Effector memory CD4-positive, alpha-beta T cell (primary cell): ENCODE measurements around the gene RAC2.
A peak's percentile ranks its signal among the peaks of the same experiment; 100 is the strongest.

ENCODE experiments used
- DNase-seq, 3 donors: peaks; one replicate each; pipeline ENCODE4 v3.0.0-alpha.2; 2020
- H3K27ac ChIP-seq: 2 replicates; pipeline ENCODE4 v1.7.0; 2013; ENCODE audit warnings: mild to moderate bottlenecking, low read length, moderate library complexity; ENCODE audit not compliant: insufficient read depth, poor library complexity, severe bottlenecking
- H3K27me3 ChIP-seq: replicated peaks from 2 replicates; pipeline ENCODE4 v1.7.0; 2013; ENCODE audit warnings: mild to moderate bottlenecking, low read length; ENCODE audit not compliant: insufficient read depth, control insufficient read depth, poor library complexity, severe bottlenecking
- H3K36me3 ChIP-seq: 2 replicates; pipeline ENCODE4 v1.7.0; 2013; ENCODE audit warnings: mild to moderate bottlenecking, low read length, moderate library complexity; ENCODE audit not compliant: control insufficient read depth, insufficient read depth
- H3K4me1 ChIP-seq: 2 replicates; pipeline ENCODE4 v1.7.0; 2013; ENCODE audit warnings: low read length, mild to moderate bottlenecking; ENCODE audit not compliant: control insufficient read depth, insufficient read depth, poor library complexity, severe bottlenecking
- H3K4me3 ChIP-seq: 2 replicates; pipeline ENCODE4 v1.7.0; 2013; ENCODE audit warnings: low read length, low read depth, mild to moderate bottlenecking; ENCODE audit not compliant: insufficient read depth, poor library complexity, severe bottlenecking
- H3K9me3 ChIP-seq: 2 replicates; pipeline ENCODE4 v1.7.0; 2013; ENCODE audit warnings: mild to moderate bottlenecking, low read length, moderate library complexity; ENCODE audit not compliant: control insufficient read depth

The RAC2 gene

DNA sequence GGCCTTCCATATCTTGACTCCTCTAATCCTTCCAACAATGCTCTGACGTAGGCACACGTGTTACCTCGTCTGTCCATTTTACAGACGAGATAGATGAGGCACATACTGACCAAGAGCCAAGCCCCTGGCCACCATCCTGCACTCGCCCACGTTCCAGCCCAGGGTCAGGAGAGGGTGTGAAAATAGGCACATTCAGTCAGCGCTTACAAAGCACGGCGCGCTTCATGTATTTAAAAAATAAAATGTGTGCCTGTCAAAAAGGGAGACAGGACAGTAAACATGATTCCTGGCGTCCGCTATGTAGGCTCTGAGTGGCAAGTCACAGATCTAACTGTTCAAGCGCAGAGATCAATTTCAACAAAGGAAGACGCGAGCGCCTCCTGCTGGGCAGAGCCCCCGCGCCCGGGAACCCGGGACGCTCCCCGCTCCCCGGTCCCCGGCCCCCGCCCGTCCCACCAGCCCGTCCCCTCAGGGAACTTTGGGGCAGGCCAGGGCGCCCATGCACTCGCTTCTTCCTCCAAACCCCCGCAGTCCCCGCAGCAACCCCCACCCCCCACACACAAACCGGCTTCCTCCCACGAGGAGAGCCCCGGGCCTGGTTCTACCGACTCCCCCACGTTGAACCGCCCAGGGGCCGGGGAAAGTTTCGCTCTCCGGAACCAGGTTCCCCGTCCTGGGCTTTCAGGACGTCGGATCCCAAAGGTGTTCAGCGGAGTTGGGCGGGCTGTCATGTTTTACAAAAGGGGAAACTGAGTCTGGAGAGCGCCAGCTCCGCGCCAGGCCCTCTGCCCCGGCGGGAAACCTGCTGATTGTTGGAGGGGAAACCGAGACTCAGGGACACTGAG, 45.6 kb downstream of the RAC2 start:
- Histone ChIP-seq H3K36me3 (no peaks in the 10 kb centered on the region), H3K27me3 (no peaks in the 10 kb centered on the region), H3K4me3 (peak overlapping the region; percentile 59), H3K27ac (peak overlapping the region; percentile 91), H3K4me1 (peaks cover 22% of the 10 kb centered on the region), H3K9me3 (no peaks in the 10 kb centered on the region)
- DNase-seq = peak; percentile 74 to 79 (median 76)

DNA sequence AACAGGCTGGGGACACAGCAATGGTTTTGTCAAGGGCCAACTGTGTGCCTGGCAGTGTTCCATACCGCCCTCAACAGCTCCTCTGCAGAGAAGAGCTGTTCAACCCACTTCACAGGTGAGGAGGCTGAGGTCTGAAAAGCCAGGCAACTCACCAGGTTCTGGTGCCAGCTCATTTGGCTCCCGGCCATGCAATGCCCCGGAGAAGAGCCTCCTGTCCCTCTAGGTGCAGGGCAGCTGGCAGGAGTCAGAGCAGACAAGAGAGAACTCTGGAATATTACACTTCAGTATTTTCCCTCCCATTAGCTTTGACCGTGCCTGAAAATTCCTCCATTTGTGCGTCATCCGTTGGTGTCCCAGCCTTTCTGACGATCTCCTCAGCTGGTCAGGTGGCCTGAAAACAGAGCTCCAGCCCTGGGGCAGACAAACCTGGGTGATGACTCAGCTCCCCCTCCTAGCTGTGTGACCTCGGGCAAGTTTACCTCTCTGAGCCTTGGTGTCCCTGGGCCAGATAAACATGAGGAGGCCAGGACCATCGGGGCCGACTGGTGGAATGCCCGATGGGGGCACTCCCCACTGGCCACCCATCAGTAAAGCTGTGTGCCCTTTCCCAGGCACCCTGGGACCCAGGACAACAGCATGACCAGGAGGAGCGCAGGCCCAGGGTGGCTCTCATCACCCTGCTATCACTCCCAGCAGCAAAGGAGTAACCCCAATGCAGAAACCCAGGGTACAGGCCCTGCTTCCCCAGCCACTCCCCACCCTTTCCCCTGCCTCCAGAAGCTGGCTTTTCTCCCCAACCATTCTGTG, 46.4 kb downstream of the RAC2 start:
- peaks cover 22% of the 10 kb centered on the region for H3K4me1 ChIP-seq
- H3K4me3 ChIP-seq = peak overlapping the region; percentile 59
- H3K36me3 ChIP-seq = no peaks in the 10 kb centered on the region
- H3K27me3 ChIP-seq = no peaks in the 10 kb centered on the region
- no peaks in the 10 kb centered on the region for H3K9me3 ChIP-seq
- DNase-seq = no peak
- H3K27ac ChIP-seq = peak overlapping the region; percentile 91

DNA sequence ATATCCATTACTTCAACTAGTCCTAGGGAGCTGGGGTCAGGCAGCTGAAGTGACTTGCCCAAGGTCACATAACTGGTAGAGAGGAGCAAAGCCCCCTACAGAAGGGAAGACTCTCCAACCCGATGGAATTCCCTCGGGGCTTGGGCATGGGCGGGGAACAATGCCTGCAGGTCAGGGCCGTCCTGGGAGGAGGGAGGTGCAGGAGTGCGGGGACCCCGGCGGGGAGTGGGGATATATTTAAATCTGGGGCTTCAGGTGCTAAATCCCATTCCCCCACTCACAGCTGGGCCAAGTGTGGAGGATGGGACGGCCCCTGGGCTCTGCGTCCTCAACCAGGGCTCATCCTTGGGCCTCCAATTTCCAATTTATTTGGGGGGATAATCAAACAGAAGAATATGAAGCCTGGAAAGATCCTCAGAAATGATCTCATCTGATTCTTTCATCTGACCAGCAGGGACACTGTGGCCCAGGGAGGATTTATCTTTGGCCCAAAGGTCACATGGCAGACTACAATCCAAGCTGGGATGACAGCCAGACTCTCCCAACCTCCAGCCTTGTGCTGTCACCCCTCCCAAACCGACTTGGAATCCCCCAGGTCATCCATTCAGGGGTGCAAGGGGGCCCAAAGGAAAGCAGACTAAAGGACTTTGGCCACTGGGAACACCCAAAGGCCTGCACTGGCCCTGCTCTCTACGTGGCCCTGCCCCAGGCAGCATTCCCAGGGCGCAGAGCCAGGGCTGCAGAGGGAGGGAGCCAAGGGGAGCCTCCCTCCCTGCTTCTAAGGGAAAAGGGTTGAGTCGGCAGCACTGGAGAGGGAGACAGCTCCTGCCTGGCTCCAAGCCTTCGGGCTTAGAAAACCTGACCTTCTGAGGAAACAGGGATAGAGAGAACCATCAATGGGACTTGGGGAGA, 47.3 kb downstream of the RAC2 start:
- Histone ChIP-seq H3K4me1 (peaks cover 22% of the 10 kb centered on the region), H3K4me3 (no peak overlapping the region), H3K27ac (no peak overlapping the region), H3K36me3 (no peaks in the 10 kb centered on the region), H3K9me3 (no peaks in the 10 kb centered on the region), H3K27me3 (no peaks in the 10 kb centered on the region)
- no peak for DNase-seq

DNA sequence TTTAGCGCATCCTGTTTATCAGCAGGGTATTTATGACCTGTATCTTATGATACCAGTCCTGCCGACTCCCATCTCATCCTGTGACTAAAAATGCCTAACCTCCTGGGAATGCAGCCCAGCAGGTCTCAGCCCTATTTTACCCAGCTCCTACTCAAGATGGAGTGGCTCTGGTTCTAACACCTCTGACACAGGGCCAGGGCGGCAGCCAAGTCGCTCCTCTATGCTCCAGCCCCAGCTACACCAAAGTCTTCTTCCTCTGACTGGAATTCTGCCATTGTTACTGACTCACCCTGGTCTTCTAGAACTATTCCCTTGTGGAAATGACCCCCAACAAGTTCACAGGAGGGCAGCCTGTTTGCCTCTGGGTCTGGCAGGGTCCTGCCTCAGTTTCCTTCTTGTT, 48.1 kb downstream of the RAC2 start:
- peaks cover 22% of the 10 kb centered on the region for H3K4me1 ChIP-seq
- no peak overlapping the region for H3K27ac ChIP-seq
- H3K27me3 ChIP-seq = no peaks in the 10 kb centered on the region
- DNase-seq = no peak
- H3K9me3 ChIP-seq = no peaks in the 10 kb centered on the region
- no peak overlapping the region for H3K4me3 ChIP-seq
- no peaks in the 10 kb centered on the region for H3K36me3 ChIP-seq

DNA sequence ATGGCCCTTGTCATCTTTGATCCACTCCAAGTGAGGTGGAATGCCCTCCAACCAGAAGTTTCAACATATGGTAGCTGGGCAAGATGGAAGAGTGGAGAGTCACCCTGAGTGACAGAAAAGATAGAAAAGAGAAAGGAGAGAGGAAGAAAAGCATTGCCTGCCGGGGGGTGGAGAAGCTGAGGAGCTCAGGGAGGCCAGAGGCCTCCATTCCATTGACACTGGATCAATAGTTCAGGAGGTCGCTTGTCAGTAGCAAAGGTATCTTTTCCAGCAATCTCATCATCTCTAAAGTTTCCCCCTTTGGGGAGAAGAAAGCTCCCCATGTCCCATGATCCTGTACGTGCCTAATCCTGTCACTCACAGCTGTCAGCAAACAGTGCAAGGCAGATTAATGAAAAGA, 49.3 kb downstream of the RAC2 start:
- no peaks in the 10 kb centered on the region for H3K9me3 ChIP-seq
- no peak for DNase-seq
- H3K4me3 ChIP-seq = no peak overlapping the region
- no peaks in the 10 kb centered on the region for H3K27me3 ChIP-seq
- H3K36me3 ChIP-seq = no peaks in the 10 kb centered on the region
- H3K4me1 ChIP-seq = peaks cover 18% of the 10 kb centered on the region
- H3K27ac ChIP-seq = no peak overlapping the region

DNA sequence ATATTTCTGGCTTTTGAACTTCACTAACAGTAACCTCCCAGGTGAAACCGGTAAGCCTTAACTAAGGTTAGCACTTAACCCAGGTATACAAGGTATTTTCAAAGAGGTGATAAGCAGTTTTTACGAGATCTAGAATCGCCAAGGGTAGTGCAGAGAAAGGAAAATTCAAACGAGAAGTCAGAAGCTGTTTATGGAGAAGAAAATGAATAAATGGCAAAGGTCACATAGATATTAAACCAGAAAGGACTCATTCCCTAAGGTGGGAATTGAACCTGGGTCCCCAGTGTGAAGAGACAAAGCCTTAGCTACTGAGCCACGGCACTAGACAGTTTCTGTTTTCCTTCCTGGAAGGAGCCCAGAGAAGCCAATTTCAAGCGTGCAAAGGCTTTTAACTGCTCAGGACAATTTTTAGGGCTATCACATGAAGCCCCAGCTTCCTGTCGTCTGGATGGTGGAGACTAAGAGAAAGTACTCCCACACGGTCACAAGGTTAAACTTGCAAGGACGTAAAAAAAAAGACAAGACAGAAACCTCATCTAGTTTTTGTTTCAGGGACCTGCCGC, 50.4 kb downstream of the RAC2 start:
- Histone ChIP-seq H3K27me3 (no peaks in the 10 kb centered on the region), H3K4me3 (no peak overlapping the region), H3K36me3 (no peaks in the 10 kb centered on the region), H3K4me1 (peaks cover 8% of the 10 kb centered on the region), H3K9me3 (no peaks in the 10 kb centered on the region), H3K27ac (peak overlapping the region; percentile 42)
- DNase-seq = peak in 1 of 3 donors; percentile 16

DNA sequence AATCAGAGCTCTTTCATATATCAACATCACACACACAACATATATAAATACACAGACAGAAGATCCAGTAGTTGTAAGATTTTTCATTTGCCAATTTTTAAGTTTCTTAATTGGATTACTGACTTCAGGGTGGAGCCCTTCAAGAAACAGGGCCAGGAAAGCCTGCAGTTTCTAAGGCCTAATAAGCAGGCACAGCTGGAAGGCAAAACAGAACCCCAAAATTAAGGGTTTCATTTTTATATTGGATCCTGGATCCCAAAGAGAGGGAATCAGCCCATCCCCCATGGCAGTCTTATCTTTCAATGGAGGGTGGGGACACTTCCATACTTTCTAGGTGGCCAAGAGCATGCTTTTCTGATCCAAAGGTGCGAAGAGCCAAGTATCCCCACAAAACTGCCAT, 51.3 kb downstream of the RAC2 start:
- Histone ChIP-seq H3K4me1 (no peaks in the 10 kb centered on the region), H3K36me3 (no peaks in the 10 kb centered on the region), H3K9me3 (no peaks in the 10 kb centered on the region), H3K27me3 (no peaks in the 10 kb centered on the region), H3K4me3 (no peak overlapping the region), H3K27ac (no peak overlapping the region)
- no peak for DNase-seq

DNA sequence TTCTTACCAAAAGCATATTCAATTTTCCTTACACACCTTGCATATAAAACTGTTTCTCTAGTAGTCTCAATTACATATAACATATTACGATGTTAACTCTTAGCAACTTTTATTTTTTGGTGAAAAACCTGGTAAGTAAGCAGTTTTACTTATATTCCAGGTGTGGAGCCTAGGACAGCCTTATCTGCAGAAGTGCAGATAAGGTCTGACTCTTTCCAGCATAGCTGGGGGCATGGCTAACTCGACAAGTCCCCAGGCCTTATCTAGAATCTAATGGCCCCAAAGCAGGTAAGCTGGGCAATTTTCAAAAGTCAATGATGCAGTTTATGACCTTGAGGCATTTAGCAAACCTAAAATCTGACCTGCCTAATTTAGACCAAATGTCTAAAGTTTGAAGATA, 51.9 kb downstream of the RAC2 start:
- Histone ChIP-seq H3K27ac (no peak overlapping the region), H3K27me3 (no peaks in the 10 kb centered on the region), H3K4me3 (no peak overlapping the region), H3K36me3 (no peaks in the 10 kb centered on the region), H3K9me3 (no peaks in the 10 kb centered on the region), H3K4me1 (peaks cover 3% of the 10 kb centered on the region)
- DNase-seq = no peak

DNA sequence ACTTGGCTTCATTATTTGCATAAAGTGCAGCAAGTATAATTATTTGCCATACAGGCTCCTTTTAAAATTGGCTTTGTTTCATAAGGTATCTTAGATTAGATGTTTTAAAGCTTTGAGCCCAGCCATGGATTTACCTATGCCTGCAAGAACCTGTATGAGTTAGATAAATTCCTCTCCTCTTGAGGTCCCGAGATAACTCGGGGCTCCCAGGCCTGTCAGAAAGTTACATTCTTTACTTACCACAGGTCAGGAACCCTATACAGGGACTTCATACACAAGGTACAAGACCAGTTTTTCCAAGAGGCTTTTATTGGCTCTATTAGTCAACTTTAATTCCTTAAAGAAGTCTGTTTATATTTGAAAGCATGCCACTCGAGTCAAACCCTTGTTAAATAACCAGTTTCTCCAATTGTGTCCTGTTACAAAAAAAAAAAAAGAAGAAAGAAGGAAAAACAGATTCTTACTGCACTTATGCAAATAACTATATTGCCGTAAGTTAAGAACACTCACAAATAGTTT, 53.7 kb downstream of the RAC2 start:
- H3K27ac ChIP-seq = no peak overlapping the region
- no peaks in the 10 kb centered on the region for H3K36me3 ChIP-seq
- H3K27me3 ChIP-seq = no peaks in the 10 kb centered on the region
- no peaks in the 10 kb centered on the region for H3K9me3 ChIP-seq
- no peak for DNase-seq
- peaks cover 18% of the 10 kb centered on the region for H3K4me1 ChIP-seq
- no peak overlapping the region for H3K4me3 ChIP-seq
